ENCODE measurements around the gene RAD1. TPM values are rescaled to one million over a fixed set of nuclear protein-coding genes. Genes with fewer than 3 reads are reported as not detected.
A peak's percentile ranks its signal among the peaks of the same experiment; 100 is the strongest.

Gene RAD1
- total RNA-seq, 4 donors from 2014 or later: 5.1 to 36.2 (median 25.0) TPM

DNA sequence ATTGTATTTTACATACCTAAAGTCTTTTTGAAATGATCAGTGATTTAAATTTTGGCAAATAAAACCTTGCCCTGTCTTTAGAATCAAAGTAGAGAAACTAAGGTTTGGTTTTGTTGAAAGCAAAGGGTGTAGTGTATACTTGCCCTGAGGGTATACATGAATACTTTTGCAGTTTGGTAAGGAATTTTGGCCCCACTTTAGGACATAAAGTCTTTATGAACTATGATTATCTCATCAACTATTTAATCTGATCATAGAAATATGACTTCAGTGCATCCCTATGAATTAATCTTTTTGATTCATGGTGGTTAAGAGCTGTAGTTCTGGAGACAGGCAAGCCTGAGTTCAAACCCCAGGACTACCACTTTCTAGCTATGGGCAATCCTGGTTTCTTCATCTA, 17.7 kb downstream of the RAD1 start:
- TF ChIP-seq, protein P1, sequence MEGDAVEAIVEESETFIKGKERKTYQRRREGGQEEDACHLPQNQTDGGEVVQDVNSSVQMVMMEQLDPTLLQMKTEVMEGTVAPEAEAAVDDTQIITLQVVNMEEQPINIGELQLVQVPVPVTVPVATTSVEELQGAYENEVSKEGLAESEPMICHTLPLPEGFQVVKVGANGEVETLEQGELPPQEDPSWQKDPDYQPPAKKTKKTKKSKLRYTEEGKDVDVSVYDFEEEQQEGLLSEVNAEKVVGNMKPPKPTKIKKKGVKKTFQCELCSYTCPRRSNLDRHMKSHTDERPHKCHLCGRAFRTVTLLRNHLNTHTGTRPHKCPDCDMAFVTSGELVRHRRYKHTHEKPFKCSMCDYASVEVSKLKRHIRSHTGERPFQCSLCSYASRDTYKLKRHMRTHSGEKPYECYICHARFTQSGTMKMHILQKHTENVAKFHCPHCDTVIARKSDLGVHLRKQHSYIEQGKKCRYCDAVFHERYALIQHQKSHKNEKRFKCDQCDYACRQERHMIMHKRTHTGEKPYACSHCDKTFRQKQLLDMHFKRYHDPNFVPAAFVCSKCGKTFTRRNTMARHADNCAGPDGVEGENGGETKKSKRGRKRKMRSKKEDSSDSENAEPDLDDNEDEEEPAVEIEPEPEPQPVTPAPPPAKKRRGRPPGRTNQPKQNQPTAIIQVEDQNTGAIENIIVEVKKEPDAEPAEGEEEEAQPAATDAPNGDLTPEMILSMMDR (IDR thresholded peaks at IDR 0.05): no peak
- TF ChIP-seq POLR2A (IDR thresholded peaks at IDR 0.05): no peak
- intact Hi-C loops (cut with DNase I; ENCODE audit: low total_unique reads): loop anchor here (5.0 kb wide), 2 partner anchors 375 to 420 kb away; no protein-coding TSS in a partner anchor
- Histone ChIP-seq H3K27ac (no peak overlapping the region), H3K9me3 (no peaks in the 10 kb centered on the region), H3K4me3 (no peak overlapping the region), H3K4me1 (no peaks in the 10 kb centered on the region), H3K27me3 (peaks cover 0 to 2% of the 10 kb centered on the region in 2 donors), H3K36me3 (no peaks in the 10 kb centered on the region)
- no peak for DNase-seq

DNA sequence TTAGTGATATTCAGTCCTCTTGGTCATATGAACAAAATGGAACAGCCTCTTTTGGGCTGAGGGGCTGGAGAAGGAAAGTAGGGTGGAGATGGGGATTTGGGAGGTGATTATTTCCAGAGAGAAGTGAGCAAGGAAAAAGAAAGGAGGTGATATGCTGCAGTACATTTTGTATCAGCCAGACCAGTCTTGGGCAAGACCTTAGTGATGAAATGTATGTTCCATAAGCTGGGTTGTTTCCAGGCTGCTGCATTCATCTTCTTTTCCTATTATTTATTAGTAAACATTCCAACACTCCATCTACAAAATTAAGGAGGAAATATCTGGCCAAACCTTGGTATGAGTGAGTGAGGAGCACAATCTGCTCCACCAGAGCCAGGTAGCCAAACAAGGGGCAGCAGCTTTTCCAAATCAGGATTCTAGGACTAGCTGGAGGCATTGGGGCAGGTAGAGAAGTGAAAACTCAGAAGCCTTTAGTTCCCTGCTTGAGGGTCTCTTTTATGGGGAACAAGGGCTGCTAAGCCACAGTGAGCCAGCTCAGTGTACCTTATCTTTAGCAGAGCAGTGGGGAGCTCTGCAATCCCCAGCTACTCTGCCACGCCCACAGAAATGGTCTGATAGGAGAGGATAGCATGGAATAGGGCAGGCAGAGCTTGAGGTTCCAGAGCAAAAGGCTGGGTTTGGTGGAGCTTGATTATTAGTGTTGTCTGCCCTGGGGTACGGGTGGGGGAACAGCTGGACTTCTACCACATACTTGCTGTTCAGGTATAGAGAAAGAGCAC, 19.5 kb downstream of the RAD1 start:
- Histone ChIP-seq H3K27me3 (peaks cover 0 to 2% of the 10 kb centered on the region in 2 donors), H3K36me3 (no peaks in the 10 kb centered on the region), H3K9me3 (no peaks in the 10 kb centered on the region), H3K27ac (no peak overlapping the region), H3K4me1 (no peaks in the 10 kb centered on the region), H3K4me3 (no peak overlapping the region)
- TF ChIP-seq POLR2A (IDR thresholded peaks at IDR 0.05): no peak
- TF ChIP-seq, protein P1 (IDR thresholded peaks at IDR 0.05): no peak
- DNase-seq: no peak
- intact Hi-C loops (cut with DNase I; ENCODE audit: low total_unique reads): loop anchor here (5.0 kb wide), 2 partner anchors 374 to 419 kb away; no protein-coding TSS in a partner anchor

DNA sequence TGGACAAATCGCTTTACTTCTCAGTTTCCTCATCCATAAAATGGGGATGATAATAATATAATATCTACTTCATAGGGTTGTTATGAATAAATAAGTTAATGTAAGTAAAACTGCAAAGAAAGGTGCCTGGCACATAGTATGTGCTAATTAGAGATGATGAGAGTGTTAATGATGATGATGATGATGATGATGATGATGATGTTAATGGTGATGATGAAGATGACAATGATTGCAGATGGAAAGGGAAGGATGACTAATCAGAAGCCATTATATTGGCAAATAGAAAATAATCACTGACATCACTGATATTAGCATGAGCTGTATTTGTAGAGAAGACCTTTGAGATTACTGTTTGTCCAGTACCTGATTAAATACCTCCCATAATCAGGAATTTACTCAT, 20.6 kb downstream of the RAD1 start:
- intact Hi-C loops (cut with DNase I; ENCODE audit: low total_unique reads): loop anchor here (5.0 kb wide), 2 partner anchors 372 to 417 kb away; no protein-coding TSS in a partner anchor
- Histone ChIP-seq H3K36me3 (no peaks in the 10 kb centered on the region), H3K27me3 (no peaks in the 10 kb centered on the region), H3K4me3 (no peak overlapping the region), H3K4me1 (no peaks in the 10 kb centered on the region), H3K27ac (no peak overlapping the region), H3K9me3 (no peaks in the 10 kb centered on the region)
- no peak for DNase-seq
- no peak for TF ChIP-seq POLR2A (IDR thresholded peaks at IDR 0.05)
- TF ChIP-seq, protein P1 (IDR thresholded peaks at IDR 0.05): no peak

DNA sequence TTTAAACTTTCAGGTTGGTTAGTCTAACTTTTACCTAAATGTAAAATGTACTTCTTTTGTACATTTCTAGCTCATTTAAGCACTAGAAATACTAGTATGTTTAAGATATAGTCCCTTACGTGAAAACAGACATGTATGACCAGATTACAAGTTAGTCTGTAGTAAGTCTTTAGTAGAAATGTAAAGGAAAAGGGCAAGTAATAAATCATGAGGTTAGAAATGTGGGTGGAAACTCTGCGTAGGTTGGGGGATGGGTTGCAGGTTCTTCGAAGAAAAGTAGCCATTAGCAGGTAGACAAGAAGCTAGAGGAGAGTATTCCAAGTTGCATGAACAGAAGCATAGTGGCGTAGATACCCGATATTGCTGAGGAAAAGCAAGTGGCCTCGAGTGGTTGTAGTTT, 22.9 kb downstream of the RAD1 start:
- TF ChIP-seq POLR2A (IDR thresholded peaks at IDR 0.05): no peak
- TF ChIP-seq, protein P1 (IDR thresholded peaks at IDR 0.05): no peak
- intact Hi-C loops (cut with DNase I; ENCODE audit: low total_unique reads): no loop called here

DNA sequence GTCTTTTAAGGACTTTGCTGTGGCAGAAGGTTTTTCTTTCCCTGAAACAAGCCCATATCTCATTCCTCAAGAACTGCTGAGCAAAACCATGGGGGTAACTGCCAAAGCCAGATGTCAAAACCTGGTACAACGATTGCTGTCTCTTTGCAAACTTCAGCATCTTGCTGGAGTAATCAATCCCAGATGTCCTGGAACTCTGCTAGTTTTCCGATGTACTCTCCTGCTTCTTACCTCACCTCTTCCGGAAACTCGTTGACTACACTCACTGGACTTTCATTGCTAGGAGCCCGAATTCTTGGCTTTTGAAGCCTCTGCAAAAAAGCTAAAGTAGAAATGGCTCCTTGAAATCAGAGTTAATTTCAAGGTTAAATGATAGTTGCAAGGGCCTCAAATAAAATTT, 23.3 kb downstream of the RAD1 start:
- intact Hi-C loops (cut with DNase I; ENCODE audit: low total_unique reads): no loop called here
- Histone ChIP-seq H3K9me3 (no peaks in the 10 kb centered on the region), H3K4me3 (no peak overlapping the region), H3K36me3 (no peaks in the 10 kb centered on the region), H3K4me1 (no peaks in the 10 kb centered on the region), H3K27me3 (no peaks in the 10 kb centered on the region), H3K27ac (peak overlapping the region in 1 of 2 donors; percentile 28)
- no peak for TF ChIP-seq POLR2A (IDR thresholded peaks at IDR 0.05)
- TF ChIP-seq, protein P1 (IDR thresholded peaks at IDR 0.05): no peak
- DNase-seq: peak; percentile 46 to 51

More for the DNA sequence above, 22.9 kb downstream of the RAD1 start:
- Histone ChIP-seq H3K27me3 (no peaks in the 10 kb centered on the region), H3K36me3 (no peaks in the 10 kb centered on the region), H3K27ac (peak overlapping the region in 1 of 2 donors; percentile 28), H3K4me3 (no peak overlapping the region), H3K4me1 (no peaks in the 10 kb centered on the region), H3K9me3 (no peaks in the 10 kb centered on the region)
- DNase-seq: no peak
